ENCODE measurements around the gene ANXA6.

Gene ANXA6

DNA sequence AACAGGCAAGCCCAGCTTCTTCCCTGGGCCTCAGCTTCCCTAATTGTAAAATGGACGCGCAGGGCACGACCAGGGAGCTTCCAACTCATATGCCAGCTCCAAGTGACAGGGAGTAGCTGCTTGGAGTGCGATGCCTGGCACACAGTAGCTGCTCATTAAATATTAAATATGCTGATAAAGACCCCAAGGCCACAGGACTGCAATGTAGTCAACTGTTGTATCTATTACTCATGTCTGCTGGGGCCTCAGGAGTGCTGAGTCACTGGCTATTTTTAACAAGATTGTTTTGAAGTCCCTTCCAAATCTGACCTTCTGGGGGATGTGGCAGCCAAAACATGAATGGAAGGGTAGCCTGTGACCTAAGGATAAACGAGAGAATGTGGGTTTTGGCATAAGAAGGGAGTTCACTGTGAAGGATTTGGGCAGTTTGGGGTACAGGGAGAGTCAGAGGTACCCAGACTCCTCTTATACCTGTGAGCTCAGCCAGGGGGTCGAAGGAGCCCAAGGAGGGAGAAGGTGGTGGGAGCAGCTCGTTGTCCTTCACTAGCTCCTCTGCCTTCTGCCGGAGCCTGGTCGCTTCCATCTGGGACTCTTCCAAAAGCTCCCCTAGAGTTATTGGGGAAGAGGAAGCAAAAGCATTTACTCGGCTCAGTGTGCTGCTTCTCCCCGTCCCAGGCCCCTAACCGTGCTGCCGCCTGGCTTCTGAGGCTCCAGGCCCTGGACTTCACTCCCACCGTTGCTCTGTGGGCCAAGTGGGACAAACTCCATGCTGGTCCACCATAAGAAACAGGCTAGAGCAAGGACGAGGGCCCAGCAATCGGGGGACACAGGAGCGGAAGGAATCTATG lies 94.2 kb downstream of the ANXA6 start:
- DNase-seq (ENCODE audit: low spot score) = peak; percentile 70

DNA sequence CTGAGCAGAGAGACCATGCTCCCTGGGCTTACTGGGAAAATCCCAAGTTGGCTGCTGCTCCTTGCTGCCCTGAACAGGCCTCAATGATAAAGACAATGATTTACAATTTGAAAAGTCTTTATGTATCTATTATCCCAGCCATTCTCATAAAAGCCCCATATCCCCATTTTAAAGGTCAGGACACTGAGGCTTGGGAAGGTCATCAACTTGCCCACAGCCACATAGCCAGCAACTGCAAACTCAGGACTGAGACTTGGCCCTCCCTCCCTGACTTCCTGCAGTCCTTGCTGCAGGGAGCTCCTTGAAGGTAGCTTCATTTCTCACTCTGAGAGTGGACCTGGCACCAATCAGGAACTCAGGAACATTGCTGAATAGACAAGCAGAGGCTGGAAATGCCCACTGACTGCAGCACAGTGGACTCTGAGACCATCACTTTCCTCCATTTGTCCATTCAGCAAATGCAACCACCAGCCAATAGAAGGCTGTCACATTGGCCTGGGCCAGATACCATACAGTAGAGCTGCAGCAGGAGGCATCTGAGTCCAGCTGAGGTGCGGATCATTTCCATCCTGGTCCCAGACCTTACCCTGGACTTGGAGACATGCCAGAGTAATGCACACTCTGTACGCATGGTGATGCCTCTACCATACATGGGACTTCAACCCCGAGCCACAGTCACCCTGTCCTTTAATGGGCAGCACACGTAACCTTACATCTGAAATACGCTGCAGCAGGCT lies 95.0 kb downstream of the ANXA6 start:
- no peak for DNase-seq (ENCODE audit: low spot score)

DNA sequence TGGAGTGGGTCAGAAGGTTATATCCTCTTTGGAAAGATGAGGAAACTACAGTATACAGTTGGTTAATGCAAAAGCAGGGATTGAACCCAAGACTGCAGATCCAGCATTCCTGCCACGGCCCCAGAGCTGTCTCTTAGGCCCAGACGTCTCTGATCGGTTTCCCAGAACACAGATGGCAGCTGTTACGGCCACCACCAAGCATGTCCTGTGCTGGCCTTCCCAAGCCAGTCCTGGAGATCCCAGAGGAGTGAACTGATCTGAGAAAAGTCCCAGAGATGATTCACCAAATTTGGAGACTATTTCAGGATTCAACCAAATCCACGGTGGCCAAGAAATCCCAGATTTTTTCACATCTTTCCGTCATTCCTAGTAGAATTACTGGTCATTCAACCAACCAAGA lies 96.8 kb downstream of the ANXA6 start:
- no peak for DNase-seq (ENCODE audit: low spot score)

DNA sequence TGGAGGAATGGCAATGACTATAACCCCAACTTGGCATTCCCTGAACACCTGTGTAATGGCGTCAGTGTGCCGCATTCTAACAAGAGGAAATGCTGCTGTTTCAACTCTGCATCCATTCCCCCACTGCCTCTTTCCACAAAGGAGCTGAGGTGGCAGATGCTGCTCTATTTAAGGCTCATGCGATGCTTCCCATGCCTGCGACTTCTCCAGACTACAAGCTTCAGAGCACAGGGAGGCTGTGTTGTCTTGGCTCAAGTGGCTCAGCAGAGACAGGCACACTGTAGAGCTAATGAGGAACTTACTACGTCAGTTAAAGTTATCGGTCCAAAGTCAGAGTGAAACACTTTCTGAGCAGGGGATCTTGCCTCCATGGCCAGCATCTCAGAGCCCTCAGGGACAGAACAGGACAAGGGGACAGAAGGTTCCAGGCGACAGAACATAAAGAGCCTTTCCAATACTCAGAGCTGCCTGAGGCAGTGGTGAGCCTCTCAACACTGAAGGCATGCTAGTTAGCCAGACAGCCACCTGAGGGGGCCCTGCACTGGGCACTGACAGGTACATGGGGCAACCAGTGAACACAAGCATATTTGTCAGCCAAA lies 98.6 kb downstream of the ANXA6 start:
- DNase-seq (ENCODE audit: low spot score) = no peak

DNA sequence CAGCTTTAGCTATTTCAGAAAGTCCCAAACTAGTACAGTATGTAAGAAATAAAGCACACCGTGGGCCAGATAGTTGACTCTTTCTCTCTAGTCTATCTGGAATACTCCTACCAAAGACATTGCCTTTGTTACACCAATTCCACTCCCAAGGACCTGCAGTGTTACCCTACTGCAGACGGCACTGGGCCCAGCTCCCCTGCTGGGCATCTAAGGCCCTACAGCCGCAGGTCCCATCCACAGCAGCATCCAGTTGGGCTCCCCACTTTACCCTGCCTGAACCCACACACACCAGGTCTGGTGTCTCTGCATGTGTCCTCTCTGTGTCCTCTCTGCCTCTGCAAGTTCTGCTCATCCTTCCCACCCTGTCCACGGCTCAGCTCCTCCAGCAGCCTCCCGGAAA lies 99.3 kb downstream of the ANXA6 start:
- DNase-seq (ENCODE audit: low spot score) = no peak

DNA sequence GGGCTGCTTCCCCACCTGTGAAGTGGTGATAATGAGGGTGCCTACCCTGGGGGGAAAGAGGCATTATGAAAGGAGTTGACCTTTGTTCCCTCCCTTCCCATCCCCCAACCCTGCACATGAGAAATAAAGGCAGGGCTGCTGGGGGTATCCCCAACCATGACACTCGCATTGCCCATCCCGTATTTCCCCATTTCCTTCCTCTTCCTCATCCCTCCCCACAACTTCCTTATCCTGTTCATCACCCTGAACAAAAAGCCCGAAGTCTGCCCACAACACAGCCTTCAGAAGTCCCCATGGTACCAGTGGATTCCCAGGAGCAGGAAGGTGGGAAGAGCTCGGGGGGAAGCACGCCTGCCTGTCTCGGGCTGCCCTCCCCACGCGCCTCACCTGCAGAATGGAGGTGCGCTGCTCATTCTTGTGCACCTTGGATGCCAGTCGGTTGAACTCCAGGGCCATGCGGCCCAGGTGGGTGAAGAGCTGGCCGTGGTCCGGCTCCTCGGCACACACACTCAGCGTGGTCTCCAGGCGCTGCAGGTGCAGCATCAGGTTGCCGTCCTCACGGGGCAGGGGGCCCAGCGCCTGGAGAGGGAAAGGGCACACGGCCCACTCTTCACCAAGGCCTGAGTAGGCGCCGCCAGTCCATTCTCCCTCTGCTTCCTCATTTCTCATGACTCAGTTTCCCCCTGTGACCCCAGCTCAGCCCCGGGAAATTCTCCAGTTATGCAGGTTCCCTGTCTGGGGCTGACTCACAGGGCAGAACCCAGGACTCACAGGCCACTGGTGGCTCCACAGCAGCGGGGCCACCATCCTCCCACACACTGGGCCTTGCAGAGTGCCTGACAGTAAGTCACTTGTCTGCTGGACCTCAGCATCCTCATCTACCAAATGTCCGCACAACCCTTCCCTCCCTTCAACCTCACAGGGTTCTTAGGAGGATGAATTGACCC lies 100.9 kb downstream of the ANXA6 start:
- no peak for DNase-seq (ENCODE audit: low spot score)

DNA sequence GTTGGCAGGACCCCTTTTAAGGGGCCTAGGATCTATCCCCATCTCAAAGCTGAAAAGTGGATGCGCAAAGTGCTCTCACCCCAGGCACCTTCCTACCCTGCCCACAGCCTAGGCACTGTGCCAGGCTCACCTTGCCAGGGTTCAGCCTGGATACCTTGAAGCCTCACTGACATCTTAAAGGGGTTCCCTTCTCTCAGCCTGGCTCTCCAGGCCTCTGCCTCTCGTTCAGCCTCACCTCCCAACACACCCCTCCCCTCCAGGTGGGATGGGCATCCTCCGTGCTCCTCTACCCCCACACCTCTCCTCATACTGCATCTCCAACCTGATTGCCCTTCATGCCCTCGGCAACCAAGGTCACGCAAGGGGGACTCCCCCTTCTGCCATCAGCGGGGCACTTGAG lies 102.2 kb downstream of the ANXA6 start:
- DNase-seq (ENCODE audit: low spot score) = no peak

DNA sequence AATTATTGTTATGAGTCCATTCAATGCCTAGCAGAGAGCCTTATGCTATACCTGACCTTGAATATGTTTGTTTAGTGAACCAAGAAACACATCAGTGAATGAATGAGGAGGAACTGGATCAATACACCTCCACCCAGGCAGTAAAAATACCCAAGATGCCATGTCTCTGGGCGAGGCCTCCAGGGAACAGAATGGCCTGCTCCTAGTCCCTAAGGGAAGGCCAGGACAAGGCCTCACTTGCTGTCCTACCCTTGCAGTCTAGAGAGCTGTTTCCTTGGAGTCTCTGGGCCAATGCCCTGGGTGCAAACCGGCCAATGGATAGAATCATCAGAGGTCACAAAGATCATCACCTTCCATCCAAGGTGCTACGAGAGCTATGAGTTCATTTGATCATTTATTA lies 102.9 kb downstream of the ANXA6 start:
- DNase-seq (ENCODE audit: low spot score) = no peak

DNA sequence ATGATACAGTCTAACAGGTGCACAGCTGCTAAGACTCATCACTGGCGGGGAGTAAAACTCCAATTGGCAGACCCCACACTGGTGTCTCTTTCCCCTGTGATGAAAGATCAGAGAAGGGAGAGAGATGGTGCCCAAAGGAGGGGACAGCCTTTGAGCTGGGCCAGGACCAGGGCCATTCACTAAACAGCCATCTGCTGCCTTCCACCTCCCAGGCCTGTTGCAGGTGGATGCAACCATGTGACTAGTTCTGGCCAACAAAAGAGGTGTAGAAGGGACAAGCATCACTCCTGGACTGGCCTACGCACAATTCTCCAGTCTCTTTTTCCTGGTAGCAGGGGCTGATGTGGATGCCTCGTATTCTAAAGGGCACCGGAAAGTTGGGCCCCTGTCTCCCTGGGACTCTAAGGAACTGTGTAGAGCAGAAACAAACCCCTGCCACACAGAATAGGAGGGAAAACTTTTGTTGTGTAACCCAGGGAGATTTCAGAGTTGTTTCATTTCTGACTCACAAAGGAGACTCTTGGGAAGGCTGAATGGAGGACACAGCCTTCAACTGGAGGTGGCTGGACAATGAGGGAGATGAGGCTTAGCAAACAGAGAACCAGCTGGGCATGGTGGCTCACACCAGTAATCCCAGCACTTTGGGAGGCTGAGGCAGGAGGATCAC lies 103.7 kb downstream of the ANXA6 start:
- DNase-seq (ENCODE audit: low spot score) = no peak

DNA sequence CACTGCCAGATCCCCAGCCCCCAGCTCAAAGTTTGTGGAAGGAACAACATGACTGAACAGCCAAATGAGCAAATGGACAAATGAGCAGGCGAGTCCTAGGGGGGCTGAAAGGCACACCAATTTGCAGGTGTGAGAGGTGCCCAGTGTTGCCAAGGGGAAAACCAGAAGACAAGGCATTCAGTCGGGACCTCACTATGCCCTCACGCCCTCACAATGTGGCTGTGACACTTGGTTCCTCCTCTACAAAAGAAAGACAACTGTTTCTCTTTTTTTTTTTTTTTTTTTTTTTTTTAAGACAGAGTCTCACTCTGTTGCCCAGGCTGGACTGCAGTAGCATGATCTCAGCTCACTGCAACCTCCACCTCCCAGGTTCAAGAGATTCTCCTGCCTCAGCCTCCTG lies 104.7 kb downstream of the ANXA6 start:
- no peak for DNase-seq (ENCODE audit: low spot score)

DNA sequence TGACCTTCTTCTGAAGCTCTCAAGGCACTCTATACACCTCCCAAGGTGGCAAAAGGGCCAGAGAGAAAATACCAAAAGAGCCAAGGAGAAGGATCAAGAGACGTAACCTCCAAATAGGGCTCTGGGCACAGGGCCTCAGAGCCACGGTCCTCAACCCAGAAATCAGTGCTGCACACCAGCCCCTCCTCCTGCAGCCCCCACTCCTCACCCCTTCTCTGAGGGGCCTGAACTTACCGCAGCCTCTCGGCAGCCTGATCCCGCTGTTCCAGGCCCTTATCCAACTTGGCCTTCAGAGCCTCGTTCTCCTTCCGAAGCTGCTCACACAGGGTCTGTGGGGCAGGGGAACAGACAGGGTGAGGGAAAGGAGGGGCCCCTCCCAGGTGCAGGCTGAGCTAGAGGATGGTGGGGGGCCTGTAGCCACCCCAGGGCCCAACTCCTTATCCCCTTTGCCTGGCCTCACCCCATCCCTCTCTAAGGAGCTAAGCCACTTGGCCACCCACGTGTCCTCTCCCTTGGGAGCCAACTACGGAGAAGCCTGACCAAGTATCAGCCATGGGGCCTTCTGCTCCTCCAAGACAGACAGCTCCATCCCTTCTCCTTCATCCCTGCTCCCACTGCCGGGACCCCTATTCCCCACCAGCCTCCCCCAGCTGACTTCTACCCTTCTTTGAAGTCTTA lies 105.5 kb downstream of the ANXA6 start:
- DNase-seq (ENCODE audit: low spot score) = no peak

DNA sequence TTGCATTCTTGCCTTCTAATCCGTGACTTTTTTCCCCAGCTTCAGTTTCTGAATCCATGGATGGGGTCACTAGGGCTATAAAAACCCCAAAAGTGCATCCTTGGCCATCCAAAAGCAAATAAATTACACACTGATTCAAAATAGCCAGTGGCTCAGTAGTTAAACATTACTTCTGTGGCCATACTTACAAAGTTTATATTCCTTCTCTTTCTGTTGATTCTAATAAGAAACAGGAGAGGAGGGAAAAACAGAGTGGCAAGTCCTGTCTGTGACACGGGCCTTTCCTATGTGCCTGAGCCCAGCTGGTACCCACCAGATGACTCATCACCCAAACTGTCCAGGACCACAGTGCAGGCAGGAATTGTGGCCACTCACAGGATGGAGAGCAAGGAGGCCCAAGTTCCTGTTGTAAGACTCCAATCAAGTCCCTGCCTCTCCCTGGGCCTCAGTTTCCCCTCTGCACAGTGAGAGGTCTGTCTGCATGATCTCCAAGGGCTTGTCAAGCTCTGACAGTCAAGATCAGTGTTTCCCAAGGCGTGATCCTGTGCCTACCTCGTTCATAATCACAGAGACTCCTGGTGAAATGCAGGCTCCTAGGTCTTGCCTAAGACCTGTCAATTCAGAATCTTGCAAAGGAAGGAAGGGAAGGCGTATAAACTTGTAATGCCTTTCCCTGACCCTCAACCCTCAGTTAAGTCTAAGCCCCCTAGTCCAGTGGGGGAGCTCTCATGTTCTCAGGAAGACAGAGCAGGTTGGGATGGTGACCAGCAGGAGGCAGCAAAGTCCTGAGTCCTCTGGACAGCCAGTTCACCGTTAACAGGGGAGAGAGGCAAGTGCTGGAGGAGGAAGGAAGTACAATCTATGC lies 106.3 kb downstream of the ANXA6 start:
- peak; percentile 35 for DNase-seq (ENCODE audit: low spot score)

Measured in COLO829 (cell line).